IMR-90 (cell line): ENCODE data around the gene SP140L. TPM values are rescaled to one million over a fixed set of nuclear protein-coding genes. Genes with fewer than 3 reads are reported as not detected.

Experiments
- ATAC-seq: fragments of 200-7000 bp; cut with Tn5 transposase; 2 replicates; pipeline ENCODE4 v1.9.1; 2020; ENCODE audit warnings: low read depth, mild to moderate bottlenecking, moderate library complexity
- BruUV-seq: library from RNA; stranded (reverse); fragments of 400-500 nt; replicated peaks from 2 replicates; lab custom pipeline; 2021; lab: Mats Ljungman, UMichigan
- CTCF ChIA-PET: fragments of 300-600 bp; formaldehyde crosslinking; extraction: SDS; loops from one replicate; lab custom pipeline; 2021; ENCODE audit warnings: antibody characterized with exemption; lab: Yijun Ruan, JAX
- POLR2A ChIA-PET: fragments of 300-600 bp; sonication (Branson Sonifier 250); formaldehyde crosslinking; loops from one replicate; lab custom pipeline; 2022; ENCODE audit warnings: antibody characterized with exemption; ENCODE audit not compliant: unreplicated experiment; lab: Charles Lee
- DNase-seq: peaks from one replicate; pipeline ENCODE4 v3.0.0; 2013
- H2AFZ ChIP-seq: replicated peaks from 2 replicates; pipeline ENCODE3; 2013; ENCODE audit warnings: low read length, mild to moderate bottlenecking; ENCODE audit not compliant: poor library complexity
- H2AK5ac ChIP-seq: 2 replicates; pipeline ENCODE4 v1.6.1; 2013; ENCODE audit warnings: low read depth, low read length, inconsistent platforms
- H2AK9ac ChIP-seq: replicated peaks from 2 replicates; pipeline ENCODE3; 2013; ENCODE audit warnings: mild to moderate bottlenecking, low read depth, low read length, moderate library complexity; ENCODE audit not compliant: poor library complexity
- H2BK120ac ChIP-seq: 2 replicates; pipeline ENCODE4 v1.6.1; 2013; ENCODE audit warnings: low read depth, low read length, inconsistent platforms
- H2BK15ac ChIP-seq: 3 replicates; pipeline ENCODE4 v1.6.1; 2013; ENCODE audit warnings: low read depth, low read length, inconsistent platforms
- H2BK20ac ChIP-seq: 2 replicates; pipeline ENCODE4 v1.6.1; 2013; ENCODE audit warnings: low read depth, mild to moderate bottlenecking, inconsistent platforms, low read length, moderate library complexity
- H2BK5ac ChIP-seq: 2 replicates; pipeline ENCODE4 v1.6.1; 2013; ENCODE audit warnings: mild to moderate bottlenecking, low read depth, low read length, inconsistent platforms; ENCODE audit not compliant: poor library complexity, severe bottlenecking
- H3K14ac ChIP-seq: replicated peaks from 2 replicates; pipeline ENCODE4 v1.6.1; 2013; ENCODE audit warnings: low read depth, low read length, inconsistent platforms
- H3K18ac ChIP-seq: 2 replicates; pipeline ENCODE4 v1.6.1; 2013; ENCODE audit warnings: low read depth, low read length, control low read depth
- H3K23ac ChIP-seq: 2 replicates; pipeline ENCODE4 v1.6.1; 2013; ENCODE audit warnings: low read depth, low read length, inconsistent platforms
- H3K27ac ChIP-seq: 2 replicates; pipeline ENCODE4 v1.5.1; 2013; ENCODE audit warnings: mild to moderate bottlenecking, control low read depth, low read length; ENCODE audit not compliant: insufficient read depth
- H3K27me3 ChIP-seq: 2 replicates; pipeline ENCODE4 v1.6.1; 2013; ENCODE audit warnings: low read length; ENCODE audit not compliant: control insufficient read depth, insufficient read depth
- H3K36me3 ChIP-seq: 2 replicates; pipeline ENCODE4 v1.6.1; 2013; ENCODE audit warnings: low read length, mixed read lengths; ENCODE audit not compliant: control insufficient read depth, insufficient read depth
- H3K4ac ChIP-seq: 2 replicates; pipeline ENCODE4 v1.6.1; 2013; ENCODE audit warnings: low read depth, low read length, inconsistent platforms
- H3K4me1 ChIP-seq: 2 replicates; pipeline ENCODE4 v1.6.1; 2013; ENCODE audit warnings: low read length, mixed read lengths; ENCODE audit not compliant: control insufficient read depth, insufficient read depth
- H3K4me2 ChIP-seq: 2 replicates; pipeline ENCODE4 v1.6.1; 2013; ENCODE audit warnings: low read depth, mild to moderate bottlenecking, control low read depth, low read length, moderate library complexity
- H3K4me3 ChIP-seq: 2 replicates; pipeline ENCODE4 v1.5.1; 2013; ENCODE audit warnings: low read depth, mild to moderate bottlenecking, control low read depth, low read length, moderate library complexity; ENCODE audit not compliant: insufficient read depth
- H3K56ac ChIP-seq: 2 replicates; pipeline ENCODE4 v1.6.1; 2013; ENCODE audit warnings: low read length, inconsistent platforms; ENCODE audit not compliant: insufficient read depth; ENCODE audit errors: extremely low read depth
- H3K79me1 ChIP-seq, 2 experiments: 2 replicates each; pipeline ENCODE4 v1.6.1; 2013; ENCODE audit warnings: low read length in 2 of 2, inconsistent platforms in 1 of 2, low read depth in 1 of 2
- H3K9ac ChIP-seq: 2 replicates; pipeline ENCODE4 v1.6.1; 2013; ENCODE audit warnings: low read depth, low read length, control low read depth
- H3K9me1 ChIP-seq: 2 replicates; pipeline ENCODE4 v1.6.1; 2013; ENCODE audit warnings: low read length, inconsistent platforms; ENCODE audit not compliant: insufficient read depth
- H3K9me3 ChIP-seq: 2 replicates; pipeline ENCODE4 v1.6.1; 2013; ENCODE audit warnings: low read length; ENCODE audit not compliant: control insufficient read depth, insufficient read depth
- H4K20me1 ChIP-seq: 2 replicates; pipeline ENCODE4 v1.6.1; 2013; ENCODE audit warnings: low read length, inconsistent platforms; ENCODE audit not compliant: insufficient read depth
- H4K5ac ChIP-seq: 2 replicates; pipeline ENCODE4 v1.6.1; 2013; ENCODE audit warnings: mild to moderate bottlenecking, low read depth, low read length, control low read depth
- H4K8ac ChIP-seq, 2 experiments: 2 replicates each; pipeline ENCODE4 v1.6.1; 2013; ENCODE audit warnings: low read depth in 2 of 2, low read length in 2 of 2, control low read depth in 1 of 2, inconsistent platforms in 1 of 2
- H4K91ac ChIP-seq: 2 replicates; pipeline ENCODE4 v1.6.1; 2013; ENCODE audit warnings: low read depth, low read length, inconsistent platforms; ENCODE audit not compliant: insufficient read depth
- BHLHE40 ChIP-seq: fragments of 150-350 bp; IDR thresholded peaks from 2 replicates; pipeline ENCODE4 v1.6.1; 2016; ENCODE audit warnings: mild to moderate bottlenecking, low read depth, low read length
- CEBPB ChIP-seq: IDR thresholded peaks from 2 replicates; pipeline ENCODE4 v1.6.1; 2012; ENCODE audit warnings: low read depth, low read length, improper control_type of control experiment
- CHD1 ChIP-seq: IDR thresholded peaks from 2 replicates; pipeline ENCODE4 v1.6.1; 2012; ENCODE audit warnings: low read depth, low read length, improper control_type of control experiment
- ELK1 ChIP-seq: fragments of 150-350 bp; IDR thresholded peaks from 2 replicates; pipeline ENCODE4 v1.6.1; 2016; ENCODE audit warnings: low read depth, mild to moderate bottlenecking, low read length, moderate library complexity, borderline replicate concordance
- FOS ChIP-seq: fragments of 150-350 bp; IDR thresholded peaks from 2 replicates; pipeline ENCODE4 v1.6.1; 2016; ENCODE audit warnings: low read depth, low read length
- MAFK ChIP-seq: IDR thresholded peaks from 2 replicates; pipeline ENCODE4 v1.6.1; 2012; ENCODE audit warnings: low read depth, low read length, improper control_type of control experiment
- MAZ ChIP-seq: IDR thresholded peaks from 2 replicates; pipeline ENCODE4 v1.6.1; 2012; ENCODE audit warnings: low read depth, mild to moderate bottlenecking, low read length, improper control_type of control experiment, moderate library complexity, borderline replicate concordance
- MXI1 ChIP-seq: IDR thresholded peaks from 2 replicates; pipeline ENCODE4 v1.6.1; 2012; ENCODE audit warnings: low read depth, mild to moderate bottlenecking, low read length, moderate library complexity, borderline replicate concordance
- NFE2L2 ChIP-seq: fragments of 150-350 bp; IDR thresholded peaks from 2 replicates; pipeline ENCODE4 v1.6.1; 2016; ENCODE audit warnings: low read depth, mild to moderate bottlenecking, low read length
- POLR2A ChIP-seq: IDR thresholded peaks from 2 replicates; pipeline ENCODE4 v1.6.1; 2012; ENCODE audit warnings: mild to moderate bottlenecking, low read depth, low read length
- RAD21 ChIP-seq: IDR thresholded peaks from 2 replicates; pipeline ENCODE4 v1.6.1; 2012; ENCODE audit warnings: low read length, improper control_type of control experiment
- RFX5 ChIP-seq: IDR thresholded peaks from 2 replicates; pipeline ENCODE4 v1.8.0; 2012; ENCODE audit warnings: low read depth, mild to moderate bottlenecking, low read length, moderate library complexity
- USF2 ChIP-seq: fragments of 150-350 bp; IDR thresholded peaks from 2 replicates; pipeline ENCODE4 v1.6.1; 2017; ENCODE audit warnings: mild to moderate bottlenecking, antibody characterized with exemption, low read length, low read depth
- WGBS, 2 experiments: methylation state at CpG; one replicate each; pipeline versions ENCODE4 v1.1.5 to v1.1.7; 2013; ENCODE audit warnings: missing lambda C conversion rate in 2 of 2; ENCODE audit not compliant: insufficient read length in 1 of 2; ENCODE audit errors: extremely low coverage in 2 of 2; 5-methylcytosine and 5-hydroxymethylcytosine counted together
- dilution Hi-C: fragments of 300-500 bp; cut with HindIII; formaldehyde crosslinking; loops from one replicate; pipeline ENCODE4 v1.14.3; 2018; ENCODE audit warnings: low sequenced_read_pairs; ENCODE audit not compliant: unreplicated experiment
- in situ Hi-C: fragments of 300-500 bp; cut with MboI; formaldehyde crosslinking; loops from 3 replicates; pipeline ENCODE4 v1.14.3; 2019; ENCODE audit warnings: low sequenced_read_pairs, inconsistent platforms, mixed read lengths
- intact Hi-C: fragments of 100-400 bp; cut with micrococcal nuclease; formaldehyde crosslinking; loops from 2 replicates; pipeline ENCODE4 v1.10.0; 2022
- polyA plus RNA-seq, 3 experiments: library from polyadenylated mRNA; depleted of rRNA; stranded (reverse); fragments of >200 nt; gene quantifications; 2 replicates each; pipeline ENCODE4 v1.2.3, GENCODE V29; 2012; ENCODE audit warnings: low replicate concordance in 1 of 3
- total RNA-seq: library from RNA; depleted of rRNA; stranded (reverse); fragments of >200 nt; gene quantifications from 2 replicates; pipeline ENCODE4 v1.2.3, GENCODE V29; 2012

Gene SP140L
- total and polyA plus RNA-seq, 2 of the 4 experiments (the other 2 are of a cell fraction), result 5.4 to 11.2 TPM

GRCh38 chr2:230384986-230385385 lies 58.0 kb downstream of the SP140L start:
- no peak overlapping the region for H3K4me2 ChIP-seq
- no peak overlapping the region for H3K56ac ChIP-seq
- no peak for DNase-seq
- no peak overlapping the region for H2AK5ac ChIP-seq
- H3K4me3 ChIP-seq, result no peak overlapping the region
- H3K9ac ChIP-seq, result no peak overlapping the region
- H3K4me1 ChIP-seq, result no peaks in the 10 kb centered on the region
- ChIA-PET POLR2A (no interaction called here), CTCF (no interaction called here)
- no peaks in the 10 kb centered on the region for H3K79me1 ChIP-seq
- H3K4ac ChIP-seq, result no peak overlapping the region
- H2BK120ac ChIP-seq, result no peak overlapping the region
- no peak overlapping the region for H2BK15ac ChIP-seq
- no peak overlapping the region for H2AFZ ChIP-seq
- WGBS, 2 experiments, result 60% methylated on average over 1 of the region's 6 CpGs; no CpG with 5 or more reads in 1 of the 2 experiments
- H4K5ac ChIP-seq, result no peak overlapping the region
- no peak overlapping the region for H3K14ac ChIP-seq
- intact Hi-C loops (no loop called here), in situ Hi-C loops (no loop called here), dilution Hi-C loops (no loop called here)
- no peak overlapping the region for H2AK9ac ChIP-seq
- peaks cover 22% of the 10 kb centered on the region for H3K36me3 ChIP-seq
- no peak overlapping the region for H3K27ac ChIP-seq
- H3K27me3 ChIP-seq, result no peaks in the 10 kb centered on the region
- no peak overlapping the region for H3K18ac ChIP-seq
- BruUV-seq, result no TSS peak
- TF ChIP-seq MXI1, result no peak
- TF ChIP-seq RFX5, result no peak
- TF ChIP-seq USF2, result no peak
- no peak for TF ChIP-seq MAZ
- no peak for TF ChIP-seq RAD21
- TF ChIP-seq FOS, result no peak
- no peak for TF ChIP-seq CHD1
- no peak for TF ChIP-seq CEBPB
- no peak for TF ChIP-seq ELK1
- no peak for TF ChIP-seq POLR2A
- TF ChIP-seq NFE2L2, result no peak
- no peak for TF ChIP-seq MAFK
- no peak for TF ChIP-seq BHLHE40
- H2BK20ac ChIP-seq, result no peak overlapping the region
- H3K9me1 ChIP-seq, result peaks cover 5% of the 10 kb centered on the region; the same call in 1 of the 2 replicates
- no peak overlapping the region for H4K91ac ChIP-seq
- ATAC-seq, result no peak
- H3K23ac ChIP-seq, result no peak overlapping the region
- H4K20me1 ChIP-seq, result no peaks in the 10 kb centered on the region
- no peak overlapping the region for H4K8ac ChIP-seq
- no peak overlapping the region for H2BK5ac ChIP-seq
- no peaks in the 10 kb centered on the region for H3K9me3 ChIP-seq
